H1 (cell line): ENCODE measurements around the gene KRT34. TPM values are rescaled to one million over a fixed set of nuclear protein-coding genes. Genes with fewer than 3 reads are reported as not detected.

Experiments
- CTCF ChIA-PET: fragments of 300-600 bp; sonication (Branson Sonifier 250); formaldehyde crosslinking; loops from one replicate; lab custom pipeline; 2021; ENCODE audit not compliant: partially characterized antibody; lab: Charles Lee
- POLR2A ChIA-PET: fragments of 300-600 bp; sonication (Branson Sonifier 250); formaldehyde crosslinking; loops from one replicate; lab custom pipeline; 2021; ENCODE audit warnings: inconsistent platforms; ENCODE audit not compliant: partially characterized antibody; lab: Charles Lee
- DNase-seq, 2 experiments: peaks; one replicate each; pipeline versions ENCODE4 v3.0.0 to v3.0.0-alpha.2; 2010 to 2022; ENCODE audit warnings: low spot score in 2 of 2, low read depth in 1 of 2, mixed read lengths in 1 of 2
- FAIRE-seq: peaks from 2 replicates; lab custom pipeline; 2011; peaks lifted over from hg19 to GRCh38; lab: Jason Lieb, UNC
- H2AFZ ChIP-seq: 2 replicates; pipeline ENCODE4 v1.8.1; 2012; ENCODE audit warnings: low read length, inconsistent platforms
- H2AK5ac ChIP-seq: 2 replicates; pipeline ENCODE4 v1.6.1; 2013; ENCODE audit warnings: low read depth, low read length
- H2BK120ac ChIP-seq: replicated peaks from 2 replicates; pipeline ENCODE3; 2013; ENCODE audit warnings: low read depth, low read length, inconsistent platforms
- H2BK12ac ChIP-seq: 2 replicates; pipeline ENCODE4 v1.6.1; 2013; ENCODE audit warnings: low read depth, low read length
- H2BK15ac ChIP-seq: 2 replicates; pipeline ENCODE4 v1.6.1; 2013; ENCODE audit warnings: low read length
- H2BK20ac ChIP-seq: 2 replicates; pipeline ENCODE4 v1.6.1; 2013; ENCODE audit warnings: low read length
- H2BK5ac ChIP-seq: 2 replicates; pipeline ENCODE4 v1.6.1; 2013; ENCODE audit warnings: low read depth, low read length
- H3K14ac ChIP-seq: 2 replicates; pipeline ENCODE4 v1.6.1; 2013; ENCODE audit warnings: inconsistent platforms; ENCODE audit not compliant: insufficient read length
- H3K18ac ChIP-seq: 2 replicates; pipeline ENCODE4 v1.6.1; 2013; ENCODE audit warnings: low read length; ENCODE audit errors: extremely low read depth
- H3K23ac ChIP-seq: 2 replicates; pipeline ENCODE4 v1.6.1; 2013; ENCODE audit warnings: inconsistent platforms; ENCODE audit not compliant: insufficient read length
- H3K23me2 ChIP-seq: 2 replicates; pipeline ENCODE4 v1.6.1; 2013; ENCODE audit warnings: low read depth, low read length
- H3K27ac ChIP-seq: 2 replicates; pipeline ENCODE4 v1.6.1; 2011; ENCODE audit warnings: low read depth, low read length, inconsistent platforms
- H3K27me3 ChIP-seq, 4 experiments: replicated peaks in 1 of 4; 1 replicate in 1 of 4; 2 replicates in 3 of 4; pipeline versions ENCODE4 v1.6.1 to v1.8.1; 2011 to 2013; ENCODE audit warnings: low read length in 3 of 4, mild to moderate bottlenecking in 3 of 4, inconsistent platforms in 2 of 4, mixed read lengths in 2 of 4, moderate library complexity in 1 of 4; ENCODE audit not compliant: control insufficient read depth in 3 of 4, insufficient read depth in 3 of 4; ENCODE audit errors: extremely low read depth in 1 of 4
- H3K36me3 ChIP-seq, 4 experiments: 2 replicates each; pipeline versions ENCODE4 v1.6.1 to v1.8.1; 2011 to 2013; ENCODE audit warnings: mild to moderate bottlenecking in 4 of 4, low read length in 3 of 4, moderate library complexity in 2 of 4, control low read depth in 1 of 4, inconsistent platforms in 1 of 4; ENCODE audit not compliant: insufficient read depth in 4 of 4, control insufficient read depth in 2 of 4
- H3K4ac ChIP-seq: replicated peaks from 2 replicates; pipeline ENCODE3; 2013; ENCODE audit warnings: low read length, low read depth, mixed read lengths, inconsistent platforms; ENCODE audit not compliant: insufficient read length
- H3K4me1 ChIP-seq, 4 experiments: replicated peaks in 1 of 4; 1 replicate in 1 of 4; 2 replicates in 3 of 4; pipeline versions ENCODE4 v1.6.1 to v1.8.1; 2011 to 2013; ENCODE audit warnings: low read length in 3 of 4, inconsistent platforms in 2 of 4, mixed read lengths in 1 of 4; ENCODE audit not compliant: insufficient read depth in 4 of 4, control insufficient read depth in 3 of 4
- H3K4me2 ChIP-seq, 2 experiments: 2 replicates each; pipeline versions ENCODE4 v1.6.1 to v1.8.1; 2011 to 2013; ENCODE audit warnings: low read depth in 2 of 2, low read length in 2 of 2, control low read depth in 1 of 2, inconsistent platforms in 1 of 2, mild to moderate bottlenecking in 1 of 2; ENCODE audit not compliant: insufficient read depth in 1 of 2
- H3K4me3 ChIP-seq, 4 experiments: fragments of 200-600, 300-600 bp in 1 of 4; sonication (generic), shearing (Covaris generic), sonication (Bioruptor Twin) in 1 of 4; 2 replicates each; pipeline versions ENCODE4 v1.5.1 to v1.8.1; 2011 to 2016; ENCODE audit warnings: low read length in 4 of 4, low read depth in 3 of 4, control low read depth in 2 of 4, inconsistent platforms in 2 of 4, mild to moderate bottlenecking in 2 of 4, mixed read lengths in 1 of 4, moderate library complexity in 1 of 4; ENCODE audit not compliant: insufficient read depth in 2 of 4; ENCODE audit errors: extremely low read depth in 1 of 4
- H3K56ac ChIP-seq: replicated peaks from 2 replicates; pipeline ENCODE3; 2013; ENCODE audit warnings: low read depth, mild to moderate bottlenecking, mixed read lengths, low read length, inconsistent platforms; ENCODE audit not compliant: insufficient read length
- H3K79me1 ChIP-seq: 2 replicates; pipeline ENCODE4 v1.6.1; 2013; ENCODE audit warnings: low read depth, low read length, control low read depth
- H3K79me2 ChIP-seq, 2 experiments: 2 replicates each; pipeline versions ENCODE4 v1.6.1 to v1.8.1; 2012 to 2013; ENCODE audit warnings: low read length in 2 of 2, mild to moderate bottlenecking in 2 of 2, inconsistent platforms in 1 of 2; ENCODE audit not compliant: insufficient read depth in 2 of 2, control insufficient read depth in 1 of 2
- H3K9ac ChIP-seq, 4 experiments: replicated peaks in 1 of 4; 1 replicate in 1 of 4; 2 replicates in 3 of 4; pipeline versions ENCODE4 v1.6.1 to v1.8.1; 2011 to 2013; ENCODE audit warnings: low read depth in 3 of 4, low read length in 3 of 4, control low read depth in 2 of 4, mild to moderate bottlenecking in 2 of 4, moderate library complexity in 2 of 4, inconsistent platforms in 1 of 4; ENCODE audit errors: extremely low read depth in 1 of 4
- H3K9me3 ChIP-seq, 2 experiments: 2 replicates each; pipeline versions ENCODE4 v1.6.1 to v1.8.1; 2012 to 2013; ENCODE audit warnings: mild to moderate bottlenecking in 2 of 2, moderate library complexity in 2 of 2, control low read depth in 1 of 2, inconsistent platforms in 1 of 2, low read depth in 1 of 2, low read length in 1 of 2, mixed read lengths in 1 of 2; ENCODE audit not compliant: insufficient read depth in 2 of 2
- H4K20me1 ChIP-seq, 2 experiments: replicated peaks in 1 of 2; 2 replicates each; pipeline versions ENCODE3 to v1.8.1; 2011 to 2013; ENCODE audit warnings: inconsistent platforms in 2 of 2, low read length in 2 of 2, mild to moderate bottlenecking in 1 of 2; ENCODE audit not compliant: insufficient read depth in 2 of 2, control insufficient read depth in 1 of 2
- H4K5ac ChIP-seq: 2 replicates; pipeline ENCODE4 v1.6.1; 2013; ENCODE audit warnings: low read length, low read depth, mixed read lengths, inconsistent platforms; ENCODE audit not compliant: insufficient read length
- H4K8ac ChIP-seq: 2 replicates; pipeline ENCODE4 v1.8.0; 2013; ENCODE audit warnings: mild to moderate bottlenecking, moderate library complexity, low read length, inconsistent platforms; ENCODE audit not compliant: insufficient read depth; ENCODE audit errors: extremely low read depth
- H4K91ac ChIP-seq: replicated peaks from 2 replicates; pipeline ENCODE3; 2013; ENCODE audit warnings: low read length, mixed read lengths, inconsistent platforms; ENCODE audit not compliant: insufficient read length
- ASH2L ChIP-seq: fragments of 200-600, 300-600 bp; sonication (generic); IDR thresholded peaks from one replicate; pipeline ENCODE4 v1.7.1; 2017; ENCODE audit warnings: low read length
- CEBPB ChIP-seq: IDR thresholded peaks from 2 replicates; pipeline ENCODE4 v1.6.1; 2012; ENCODE audit warnings: low read depth, low read length
- JUND ChIP-seq: IDR thresholded peaks from 2 replicates; pipeline ENCODE4 v1.6.1; 2011; ENCODE audit warnings: mild to moderate bottlenecking, improper control_type of control experiment, low read length
- KDM1A ChIP-seq: fragments of 200-600, 300-600 bp; sonication (generic); IDR thresholded peaks from 2 replicates; pipeline ENCODE4 v1.7.1; 2016; ENCODE audit warnings: mild to moderate bottlenecking, low read length, borderline replicate concordance
- MAFK ChIP-seq: IDR thresholded peaks from 2 replicates; pipeline ENCODE4 v1.6.1; 2012; ENCODE audit warnings: low read depth, mild to moderate bottlenecking, improper control_type of control experiment, low read length
- RAD21 ChIP-seq, 2 experiments: IDR thresholded peaks in 1 of 2; conservative IDR thresholded peaks in 1 of 2; 2 replicates each; pipeline ENCODE4 v1.6.1; 2011; ENCODE audit warnings: low read depth in 2 of 2, low read length in 2 of 2, improper control_type of control experiment in 1 of 2, inconsistent platforms in 1 of 2, mild to moderate bottlenecking in 1 of 2, moderate library complexity in 1 of 2
- RFX5 ChIP-seq: IDR thresholded peaks from 2 replicates; pipeline ENCODE4 v1.6.1; 2011; ENCODE audit warnings: low read depth, low read length, improper control_type of control experiment, borderline replicate concordance
- TAF1 ChIP-seq: IDR thresholded peaks from 2 replicates; pipeline ENCODE4 v1.6.1; 2011; ENCODE audit warnings: mild to moderate bottlenecking, low read depth, low read length
- TAF7 ChIP-seq: optimal IDR thresholded peaks from 2 replicates; pipeline ENCODE3; 2011; ENCODE audit warnings: low read depth, mild to moderate bottlenecking, inconsistent platforms, low read length, moderate library complexity, borderline replicate concordance
- ZNF274 ChIP-seq: IDR thresholded peaks from 2 replicates; pipeline ENCODE4 v1.7.0; 2012; ENCODE audit warnings: low read length, borderline replicate concordance; ENCODE audit errors: extremely low read depth
- WGBS, 2 experiments: shearing (Covaris generic) in 1 of 2; methylation state at CpG; one replicate each; pipeline versions ENCODE4 v1.1.6 to v1.1.7; 2013 to 2015; ENCODE audit warnings: low lambda C conversion rate in 2 of 2, mixed read lengths in 2 of 2, inconsistent platforms in 1 of 2, low coverage in 1 of 2, missing lambda C conversion rate in 1 of 2; ENCODE audit not compliant: insufficient replicate concordance in 2 of 2, insufficient coverage in 1 of 2, insufficient read length in 1 of 2; ENCODE audit errors: extremely low coverage in 1 of 2, missing lambda C conversion rate in 1 of 2; 5-methylcytosine and 5-hydroxymethylcytosine counted together
- polyA plus RNA-seq, 7 experiments: library from polyadenylated mRNA; depleted of rRNA in 3 of 7; stranded (reverse) in 5 of 7; unstranded in 2 of 7; fragments of >200 nt in 5 of 7; fragments of 200-250 nt in 2 of 7; gene quantifications; 1 replicate in 5 of 7; 2 replicates in 1 of 7; 4 replicates in 1 of 7; pipeline versions ENCODE4 v1.2.1 to v1.2.3, GENCODE V29; 2011 to 2013; ENCODE audit warnings: missing spikeins in 2 of 7, mixed read lengths in 2 of 7
- total RNA-seq: library from RNA; stranded (reverse); fragmentation: NEBNext Ultra II Directional; extraction: Animal tissue kit (Norgen Biotek cat#: 25700); gene quantifications from 2 replicates; pipeline ENCODE4 v1.2.1, GENCODE V29; 2021
- TF ChIP-seq, protein P1 (sequence below): IDR thresholded peaks from 2 replicates; pipeline ENCODE4 v1.6.1; 2012; ENCODE audit warnings: inconsistent platforms

KRT34 gene
- total and polyA plus RNA-seq, 2 of the 8 experiments (the other 6 are each of a cell fraction or from before 2014, with no cell fraction given) = not detected

GRCh38 chr17:41347869-41348760, 34.0 kb downstream of the KRT34 start:
- Histone ChIP-seq H4K20me1 (no peaks in the 10 kb centered on the region), H3K56ac (no peak overlapping the region), H3K27me3 (no peaks in the 10 kb centered on the region), H2BK15ac (no peak overlapping the region), H4K5ac (no peak overlapping the region), H3K4me2 (no peak overlapping the region), H3K27ac (no peak overlapping the region), H2BK12ac (no peak overlapping the region), H3K4me3 (no peak overlapping the region), H2AK5ac (no peak overlapping the region), H3K14ac (no peak overlapping the region), H4K91ac (no peak overlapping the region), H3K79me2 (no peaks in the 10 kb centered on the region), H3K9me3 (no peaks in the 10 kb centered on the region), H2AFZ (no peak overlapping the region), H2BK5ac (no peak overlapping the region), H2BK120ac (no peak overlapping the region), H2BK20ac (no peak overlapping the region), H3K23ac (no peak overlapping the region), H3K9ac (no peak overlapping the region), H4K8ac (no peak overlapping the region), H3K18ac (no peak overlapping the region), H3K4me1 (no peaks in the 10 kb centered on the region), H3K79me1 (no peaks in the 10 kb centered on the region), H3K23me2 (no peaks in the 10 kb centered on the region), H3K4ac (no peak overlapping the region), H3K36me3 (no peaks in the 10 kb centered on the region)
- ChIA-PET CTCF (interaction anchor here (0.7 to 4.5 kb wide), 11 partner anchors 10 to 787 kb away, joined by 3 to 27 read pairs (median 4); partner anchors contain the start of gene KRT12), POLR2A (no interaction called here)
- 91% methylated on average over 7 of the region's 7 CpGs; no CpG with 5 or more reads in 1 of the 2 experiments for WGBS, 2 experiments
- FAIRE-seq (no peak), DNase-seq (no peak)
- no peak for TF ChIP-seq MAFK
- TF ChIP-seq ASH2L = no peak
- TF ChIP-seq, protein P1, sequence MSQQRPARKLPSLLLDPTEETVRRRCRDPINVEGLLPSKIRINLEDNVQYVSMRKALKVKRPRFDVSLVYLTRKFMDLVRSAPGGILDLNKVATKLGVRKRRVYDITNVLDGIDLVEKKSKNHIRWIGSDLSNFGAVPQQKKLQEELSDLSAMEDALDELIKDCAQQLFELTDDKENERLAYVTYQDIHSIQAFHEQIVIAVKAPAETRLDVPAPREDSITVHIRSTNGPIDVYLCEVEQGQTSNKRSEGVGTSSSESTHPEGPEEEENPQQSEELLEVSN = no peak
- TF ChIP-seq CEBPB = no peak
- TF ChIP-seq JUND = no peak
- TF ChIP-seq TAF7 = no peak
- no peak for TF ChIP-seq ZNF274
- no peak for TF ChIP-seq TAF1
- TF ChIP-seq KDM1A = no peak
- no peak for TF ChIP-seq RAD21 (IDR thresholded peaks at IDR 0.05 in 1 of 2, conservative IDR thresholded peaks at IDR 0.05 in 1 of 2; ENCODE audit: low read depth in 2 of 2, low read length in 2 of 2)
- TF ChIP-seq RFX5 = no peak
